NCI-H2196 treated with DMSO at 0.1 percent for 48 hours (cell line): ENCODE measurements around the gene KCNH2.
A peak's percentile ranks its signal among the peaks of the same experiment; 100 is the strongest.

Experiments used
- DNase-seq: peaks from one replicate; lab custom pipeline; 2025; ENCODE audit not compliant: unreplicated experiment; lab: John Stamatoyannopoulos, UW

The KCNH2 gene

GRCh38 chr7:150976529-150977381, 1.4 kb downstream of the KCNH2 start:
- DNase-seq = peak; percentile 64

GRCh38 chr7:150975536-150976319, 2.4 kb downstream of the KCNH2 start:
- no peak for DNase-seq

GRCh38 chr7:150974468-150975391, 3.4 kb downstream of the KCNH2 start:
- DNase-seq = peak; percentile 24

GRCh38 chr7:150973571-150974451, 4.3 kb downstream of the KCNH2 start:
- peak; percentile 49 for DNase-seq

GRCh38 chr7:150972741-150973140, 5.4 kb downstream of the KCNH2 start:
- DNase-seq = no peak

- peak; percentile 28 for DNase-seq
Observed at GRCh38 chr7:150972023-150972468, 6.1 kb downstream of the KCNH2 start.

GRCh38 chr7:150971242-150972022, 6.7 kb downstream of the KCNH2 start:
- DNase-seq = no peak

- no peak for DNase-seq
Observed at GRCh38 chr7:150970424-150970823, 7.7 kb downstream of the KCNH2 start.

GRCh38 chr7:150969475-150969874, 8.6 kb downstream of the KCNH2 start:
- DNase-seq = no peak

- DNase-seq = no peak
Observed at GRCh38 chr7:150968734-150969372, 9.3 kb downstream of the KCNH2 start.

GRCh38 chr7:150968056-150968733, 9.9 kb downstream of the KCNH2 start:
- no peak for DNase-seq

GRCh38 chr7:150967349-150967748, 10.8 kb downstream of the KCNH2 start:
- DNase-seq = no peak

GRCh38 chr7:150966002-150966401, 12.1 kb downstream of the KCNH2 start:
- DNase-seq = no peak

GRCh38 chr7:150965273-150965830, 12.8 kb downstream of the KCNH2 start:
- no peak for DNase-seq

GRCh38 chr7:150964593-150965111, 13.5 kb downstream of the KCNH2 start:
- DNase-seq = no peak

- no peak for DNase-seq
Observed at GRCh38 chr7:150963707-150964559, 14.2 kb downstream of the KCNH2 start.
